Breast epithelium (tissue), 3 donors: ENCODE measurements around the gene SH3BGRL.

Source experiments
- CTCF ChIP-seq, 3 donors: fragments of 450-650 bp; IDR thresholded peaks; one replicate each; pipeline ENCODE4 v1.5.1; 2016 to 2017; ENCODE audit warnings: antibody characterized with exemption in 3 of 3, mild to moderate bottlenecking in 3 of 3, moderate library complexity in 3 of 3
- POLR2A ChIP-seq: fragments of 450-650 bp; IDR thresholded peaks from one replicate; pipeline ENCODE4 v1.6.1; 2016; ENCODE audit warnings: antibody characterized with exemption, mild to moderate bottlenecking, moderate library complexity

DNA sequence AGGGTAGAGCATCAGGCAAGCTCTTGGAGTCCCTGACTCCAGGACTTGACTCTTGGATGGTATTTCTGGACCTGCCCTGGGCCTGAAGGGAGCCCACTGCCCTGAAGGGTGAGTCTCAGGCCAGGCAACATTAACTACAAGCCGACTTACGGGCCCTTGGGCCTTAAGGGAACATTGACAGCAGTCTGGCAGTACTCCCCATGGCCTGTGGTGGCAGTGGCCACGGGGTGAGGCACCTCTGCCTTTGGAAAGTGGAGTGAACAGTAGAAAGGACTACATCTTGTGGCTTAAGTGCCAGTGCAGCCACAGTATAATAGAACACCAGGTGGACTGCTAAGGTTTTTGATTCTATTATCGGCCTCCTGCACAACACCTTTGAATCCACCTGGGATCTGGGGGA lies 36.3 kb downstream of the SH3BGRL start:
- TF ChIP-seq CTCF (IDR thresholded peaks at IDR 0.05), result no peak
- TF ChIP-seq POLR2A, result no peak
